Endodermal cell (in vitro differentiated cells): Measurements from ENCODE around the gene TIE1. TPM values are rescaled to one million over a fixed set of nuclear protein-coding genes. Genes with fewer than 3 reads are reported as not detected.

Experiments
- DNase-seq: peaks from one replicate; pipeline ENCODE4 v3.0.0-alpha.2; 2017
- H3K27ac ChIP-seq: 2 replicates; pipeline ENCODE4 v1.5.1; 2013; ENCODE audit warnings: mild to moderate bottlenecking, low read depth, low read length, moderate library complexity
- H3K27me3 ChIP-seq: 2 replicates; pipeline ENCODE4 v1.6.1; 2013; ENCODE audit warnings: mild to moderate bottlenecking, low read length, moderate library complexity; ENCODE audit not compliant: insufficient read depth, control insufficient read depth, poor library complexity, severe bottlenecking
- H3K36me3 ChIP-seq: 2 replicates; pipeline ENCODE4 v1.7.0; 2013; ENCODE audit warnings: mild to moderate bottlenecking, low read length, moderate library complexity; ENCODE audit not compliant: control insufficient read depth, insufficient read depth
- H3K4me1 ChIP-seq: one replicate; pipeline ENCODE4 v1.7.0; 2013; ENCODE audit warnings: low read length; ENCODE audit not compliant: control insufficient read depth, insufficient read depth
- H3K4me3 ChIP-seq: 2 replicates; pipeline ENCODE4 v1.5.1; 2013; ENCODE audit warnings: mild to moderate bottlenecking, low read length, moderate library complexity
- H3K9ac ChIP-seq: 2 replicates; pipeline ENCODE4 v1.6.1; 2013; ENCODE audit warnings: mild to moderate bottlenecking, low read length, moderate library complexity; ENCODE audit not compliant: poor library complexity, severe bottlenecking; ENCODE audit errors: extremely low read depth
- H3K9me3 ChIP-seq: 2 replicates; pipeline ENCODE4 v1.6.1; 2013; ENCODE audit warnings: mild to moderate bottlenecking, low read length, moderate library complexity; ENCODE audit not compliant: control insufficient read depth
- H3K27ac Mint-ChIP-seq: 2 replicates; pipeline ENCODE4 v1.8.0; 2020; ENCODE audit warnings: mixed read lengths
- H3K27me3 Mint-ChIP-seq: 2 replicates; pipeline ENCODE4 v1.8.0; 2021; ENCODE audit warnings: mild to moderate bottlenecking, mixed read lengths; ENCODE audit not compliant: insufficient read depth
- H3K36me3 Mint-ChIP-seq: 2 replicates; pipeline ENCODE4 v1.8.0; 2020; ENCODE audit warnings: low read depth, mixed read lengths
- H3K4me1 Mint-ChIP-seq: 2 replicates; pipeline ENCODE4 v1.8.0; 2020; ENCODE audit warnings: mixed read lengths
- H3K4me3 Mint-ChIP-seq: 2 replicates; pipeline ENCODE4 v1.8.0; 2020; ENCODE audit warnings: mild to moderate bottlenecking, moderate library complexity, mixed read lengths
- H3K9me3 Mint-ChIP-seq: 2 replicates; pipeline ENCODE4 v1.8.0; 2020; ENCODE audit warnings: mild to moderate bottlenecking, mixed read lengths
- WGBS, 2 experiments: methylation state at CpG; one replicate each; pipeline versions ENCODE4 v1.1.5 to v1.1.7; 2013; ENCODE audit warnings: missing lambda C conversion rate in 2 of 2, mixed read lengths in 1 of 2; ENCODE audit not compliant: insufficient coverage in 1 of 2, insufficient read length in 1 of 2; 5-methylcytosine and 5-hydroxymethylcytosine counted together
- total RNA-seq, 2 donors: library from RNA; stranded (reverse); fragmentation: NEBNext Ultra II Directional in 1 of 2; extraction: Animal tissue kit (Norgen Biotek cat#: 25700) in 1 of 2; gene quantifications; 2 replicates in 1 of 2; 3 replicates in 1 of 2; pipeline ENCODE4 v1.2.1, GENCODE V29; 2021
- TF ChIP-seq, protein P1 (sequence below): fragments of 200-600 bp; sonication (generic); conservative IDR thresholded peaks from 2 replicates; pipeline ENCODE4 v1.5.0; 2021; ENCODE audit warnings: antibody characterized with exemption, mild to moderate bottlenecking

The TIE1 gene
- total RNA-seq, 2 donors from 2014 or later: 0.40 to 0.99 TPM

DNA sequence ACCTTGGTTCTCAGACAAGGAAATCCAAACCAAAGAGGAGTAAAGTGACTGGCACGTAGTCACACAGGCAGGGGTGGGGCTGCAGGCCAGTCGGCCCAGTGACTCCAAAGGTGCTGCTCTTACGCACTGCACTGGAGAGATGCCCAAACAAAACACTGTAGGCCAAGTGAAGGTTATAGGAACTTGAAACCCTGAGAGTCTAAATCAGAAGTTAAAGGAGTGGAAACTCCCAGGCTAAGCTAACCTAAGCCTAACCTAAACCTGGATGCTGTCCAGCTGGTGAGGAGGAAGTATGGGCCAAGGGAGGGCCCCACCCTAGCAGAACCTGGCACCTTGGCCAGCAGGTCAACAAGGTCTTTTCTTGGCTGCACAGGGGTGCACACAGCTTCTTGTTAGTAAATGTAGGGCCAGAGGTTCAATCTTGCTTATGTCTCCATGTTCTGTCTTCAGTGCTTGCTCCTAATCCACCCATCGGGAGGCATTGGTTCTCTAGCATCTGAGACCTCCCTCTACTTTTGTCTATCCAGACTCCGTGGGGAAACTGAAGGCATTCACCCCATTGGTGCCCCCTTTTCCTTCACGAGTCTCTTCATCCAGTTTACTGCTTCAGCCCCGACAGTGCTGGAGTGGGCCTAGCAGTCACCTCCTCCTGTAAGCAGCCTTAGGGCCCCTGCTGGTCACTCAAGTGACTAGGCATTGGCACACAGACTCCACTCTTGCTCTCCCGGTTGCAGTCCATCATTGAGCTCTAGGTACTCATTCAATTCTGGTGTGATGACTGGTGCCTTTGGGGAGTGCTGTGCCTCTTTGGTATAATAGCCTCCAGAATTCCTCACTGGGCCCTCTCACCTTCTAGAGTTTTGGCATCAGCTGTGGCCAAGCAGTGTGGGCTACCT lies 43.9 kb upstream of the TIE1 start:
- Mint-ChIP-seq H3K4me3 (no peak overlapping the region), H3K36me3 (peaks cover 8% of the 10 kb centered on the region), H3K27ac (no peak overlapping the region), H3K4me1 (no peaks in the 10 kb centered on the region), H3K9me3 (peaks cover 67% of the 10 kb centered on the region), H3K27me3 (peaks cover 29% of the 10 kb centered on the region)
- no peak overlapping the region for H3K4me3 ChIP-seq
- H3K9me3 ChIP-seq: peaks cover 39% of the 10 kb centered on the region
- WGBS, 2 experiments: 90% methylated on average over 7 to 8 of the region's 8 CpGs
- DNase-seq: no peak
- H3K9ac ChIP-seq: no peak overlapping the region
- no peaks in the 10 kb centered on the region for H3K4me1 ChIP-seq
- no peak overlapping the region for H3K27ac ChIP-seq
- no peaks in the 10 kb centered on the region for H3K27me3 ChIP-seq
- TF ChIP-seq, protein P1, sequence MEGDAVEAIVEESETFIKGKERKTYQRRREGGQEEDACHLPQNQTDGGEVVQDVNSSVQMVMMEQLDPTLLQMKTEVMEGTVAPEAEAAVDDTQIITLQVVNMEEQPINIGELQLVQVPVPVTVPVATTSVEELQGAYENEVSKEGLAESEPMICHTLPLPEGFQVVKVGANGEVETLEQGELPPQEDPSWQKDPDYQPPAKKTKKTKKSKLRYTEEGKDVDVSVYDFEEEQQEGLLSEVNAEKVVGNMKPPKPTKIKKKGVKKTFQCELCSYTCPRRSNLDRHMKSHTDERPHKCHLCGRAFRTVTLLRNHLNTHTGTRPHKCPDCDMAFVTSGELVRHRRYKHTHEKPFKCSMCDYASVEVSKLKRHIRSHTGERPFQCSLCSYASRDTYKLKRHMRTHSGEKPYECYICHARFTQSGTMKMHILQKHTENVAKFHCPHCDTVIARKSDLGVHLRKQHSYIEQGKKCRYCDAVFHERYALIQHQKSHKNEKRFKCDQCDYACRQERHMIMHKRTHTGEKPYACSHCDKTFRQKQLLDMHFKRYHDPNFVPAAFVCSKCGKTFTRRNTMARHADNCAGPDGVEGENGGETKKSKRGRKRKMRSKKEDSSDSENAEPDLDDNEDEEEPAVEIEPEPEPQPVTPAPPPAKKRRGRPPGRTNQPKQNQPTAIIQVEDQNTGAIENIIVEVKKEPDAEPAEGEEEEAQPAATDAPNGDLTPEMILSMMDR: no peak
- H3K36me3 ChIP-seq: no peaks in the 10 kb centered on the region

DNA sequence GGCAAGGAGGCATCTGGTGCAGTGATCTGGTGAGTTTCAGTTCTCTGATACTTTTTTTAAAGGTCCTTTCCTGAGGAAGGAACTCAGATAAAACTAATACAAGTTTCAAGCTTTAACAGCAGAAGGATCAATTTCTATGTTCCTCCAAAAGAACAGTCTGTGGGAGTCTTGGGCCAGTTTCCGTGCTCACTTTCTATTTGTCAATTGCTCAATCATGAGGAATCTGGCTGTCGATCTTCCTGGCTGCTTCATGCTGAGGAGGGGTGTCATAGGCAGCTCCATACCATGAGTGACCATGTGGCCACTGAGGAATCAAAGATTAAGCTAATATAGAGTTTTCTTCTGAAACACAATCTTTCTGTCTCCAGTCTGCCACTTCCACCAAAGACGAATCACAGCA lies 42.4 kb upstream of the TIE1 start:
- Histone ChIP-seq H3K4me3 (no peak overlapping the region), H3K9me3 (peaks cover 49% of the 10 kb centered on the region), H3K27me3 (no peaks in the 10 kb centered on the region), H3K36me3 (no peaks in the 10 kb centered on the region), H3K4me1 (no peaks in the 10 kb centered on the region), H3K9ac (no peak overlapping the region), H3K27ac (no peak overlapping the region)
- no peak overlapping the region for H3K27ac Mint-ChIP-seq
- no peaks in the 10 kb centered on the region for H3K4me1 Mint-ChIP-seq
- H3K27me3 Mint-ChIP-seq: peaks cover 23% of the 10 kb centered on the region
- peaks cover 69% of the 10 kb centered on the region for H3K9me3 Mint-ChIP-seq
- DNase-seq: no peak
- no peak overlapping the region for H3K4me3 Mint-ChIP-seq
- WGBS, 2 experiments: 0 to 60% methylated on average over 1 to 3 of the region's 3 CpGs
- H3K36me3 Mint-ChIP-seq: peaks cover 8% of the 10 kb centered on the region
- TF ChIP-seq, protein P1: no peak

DNA sequence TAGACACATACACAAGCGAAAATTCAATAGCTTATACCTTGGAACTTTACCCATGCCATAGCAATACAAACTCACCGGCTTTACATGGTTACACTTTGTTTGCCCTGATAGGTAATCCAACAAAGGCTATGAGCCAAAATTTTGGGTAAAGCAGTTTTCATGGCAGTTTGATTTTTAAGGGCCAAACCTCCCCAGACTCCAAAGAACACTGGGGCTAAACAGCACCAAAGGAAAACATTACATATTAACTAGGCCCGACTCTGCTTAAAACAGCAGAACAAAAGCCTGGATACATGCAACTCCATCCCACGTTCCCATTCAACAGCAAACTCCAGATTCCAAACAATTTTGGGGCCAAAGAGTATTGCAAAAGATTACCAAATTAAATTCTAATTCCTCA lies 35.4 kb upstream of the TIE1 start:
- no peak for DNase-seq
- Histone ChIP-seq H3K27me3 (no peaks in the 10 kb centered on the region), H3K27ac (no peak overlapping the region), H3K9me3 (peaks cover 40% of the 10 kb centered on the region), H3K9ac (no peak overlapping the region), H3K4me1 (no peaks in the 10 kb centered on the region), H3K36me3 (no peaks in the 10 kb centered on the region), H3K4me3 (no peak overlapping the region)
- TF ChIP-seq, protein P1: no peak
- H3K27me3 Mint-ChIP-seq: peaks cover 15% of the 10 kb centered on the region
- no peak overlapping the region for H3K4me3 Mint-ChIP-seq
- H3K27ac Mint-ChIP-seq: no peak overlapping the region
- WGBS, 2 experiments: 83 to 95% methylated on average over 4 of the region's 4 CpGs
- H3K9me3 Mint-ChIP-seq: peaks cover 59% of the 10 kb centered on the region
- H3K4me1 Mint-ChIP-seq: peaks cover 5% of the 10 kb centered on the region
- peaks cover 2% of the 10 kb centered on the region for H3K36me3 Mint-ChIP-seq
